Measurements from ENCODE around the gene GOT1. TPM values are rescaled to one million over a fixed set of nuclear protein-coding genes. Genes with fewer than 3 reads are reported as not detected.

The GOT1 gene
- total and polyA plus RNA-seq, 4 donors = 73.5 to 271 (median 123) TPM

- TF ChIP-seq FOXA1 (IDR thresholded peaks at IDR 0.05) (no peak), YY1 (IDR thresholded peaks at IDR 0.05) (no peak), GABPA (IDR thresholded peaks at IDR 0.05 in 1 of 2, conservative IDR thresholded peaks at IDR 0.05 in 1 of 2) (no peak), MAX (IDR thresholded peaks at IDR 0.05) (no peak), CTCF (IDR thresholded peaks at IDR 0.05; ENCODE audit: low read depth, low read length, missing input control) (no peak), FOXA2 (IDR thresholded peaks at IDR 0.05) (no peak), SP1 (IDR thresholded peaks at IDR 0.05) (no peak), ZBTB33 (IDR thresholded peaks at IDR 0.05) (no peak), HNF4A (conservative IDR thresholded peaks at IDR 0.05) (no peak), REST (IDR thresholded peaks at IDR 0.05) (no peak), RAD21 (IDR thresholded peaks at IDR 0.05) (no peak), RXRA (IDR thresholded peaks at IDR 0.05) (no peak), JUND (IDR thresholded peaks at IDR 0.05) (no peak), EGR1 (IDR thresholded peaks at IDR 0.05; ENCODE audit: low read depth in 2 of 2) (no peak), ATF3 (IDR thresholded peaks at IDR 0.05) (no peak)
- H3K27ac ChIP-seq (ENCODE audit: low read depth in 1 of 2, low read length in 2 of 2) = no peak overlapping the region
- peaks cover 23 to 75% (median 63%) of the 10 kb centered on the region in 4 donors for H3K36me3 ChIP-seq (ENCODE audit: control insufficient read depth in 4 of 4, insufficient read depth in 3 of 4, low read depth in 1 of 4, low read length in 3 of 4)
- H3K27me3 ChIP-seq (ENCODE audit: control insufficient read depth in 4 of 4, insufficient read depth in 4 of 4, low read length in 3 of 4) = no peaks in the 10 kb centered on the region
- 87% methylated on average over 9 of the region's 9 CpGs for WGBS
- no peak overlapping the region for H3K9ac ChIP-seq (ENCODE audit: low read depth in 1 of 2, low read length in 2 of 2)
- peaks cover 9 to 25% (median 15%) of the 10 kb centered on the region in 4 donors for H3K4me1 ChIP-seq (ENCODE audit: control insufficient read depth in 4 of 4, insufficient read depth in 4 of 4, low read length in 3 of 4)
- H3K4me3 ChIP-seq (ENCODE audit: low read depth in 1 of 3, low read length in 3 of 3) = no peak overlapping the region
- DNase-seq (ENCODE audit: low spot score) = no peak
- no peaks in the 10 kb centered on the region for H3K9me3 ChIP-seq (ENCODE audit: control insufficient read depth in 4 of 4, low read length in 3 of 4)
Observed at GRCh38 chr10:99403674-99404073, 26.8 kb downstream of the GOT1 start.

- Histone ChIP-seq H3K9me3 (ENCODE audit: control insufficient read depth in 4 of 4, low read length in 3 of 4) (no peaks in the 10 kb centered on the region), H3K9ac (ENCODE audit: low read depth in 1 of 2, low read length in 2 of 2) (no peak overlapping the region), H3K27me3 (ENCODE audit: control insufficient read depth in 4 of 4, insufficient read depth in 4 of 4, low read length in 3 of 4) (no peaks in the 10 kb centered on the region), H3K27ac (ENCODE audit: low read depth in 1 of 2, low read length in 2 of 2) (peak overlapping the region in 1 of 2 donors; percentile 6), H3K4me3 (ENCODE audit: low read depth in 1 of 3, low read length in 3 of 3) (no peak overlapping the region), H3K4me1 (ENCODE audit: control insufficient read depth in 4 of 4, insufficient read depth in 4 of 4, low read length in 3 of 4) (peaks cover 14 to 50% (median 35%) of the 10 kb centered on the region in 4 donors), H3K36me3 (ENCODE audit: control insufficient read depth in 4 of 4, insufficient read depth in 3 of 4, low read depth in 1 of 4, low read length in 3 of 4) (peaks cover 24 to 69% (median 63%) of the 10 kb centered on the region in 4 donors)
- WGBS = 68% methylated on average over 3 of the region's 3 CpGs
- TF ChIP-seq SP1 (IDR thresholded peaks at IDR 0.05) (peak; percentile 32), HNF4A (conservative IDR thresholded peaks at IDR 0.05) (peak; percentile 52 to 54), EGR1 (IDR thresholded peaks at IDR 0.05; ENCODE audit: low read depth in 2 of 2) (no peak), CTCF (IDR thresholded peaks at IDR 0.05; ENCODE audit: low read depth, low read length, missing input control) (no peak), TAF1 (conservative IDR thresholded peaks at IDR 0.05) (no peak), JUND (IDR thresholded peaks at IDR 0.05) (peak in 1 of 2 donors; percentile 12), RXRA (IDR thresholded peaks at IDR 0.05) (peak; percentile 57 to 61), GABPA (IDR thresholded peaks at IDR 0.05 in 1 of 2, conservative IDR thresholded peaks at IDR 0.05 in 1 of 2) (no peak)
- no peak for DNase-seq (ENCODE audit: low spot score)
Observed at GRCh38 chr10:99399664-99400063, 30.8 kb downstream of the GOT1 start.

Data from liver (tissue), 9 donors.